Stomach (tissue), 9 donors: ENCODE data around the gene OR10R2. TPM values are rescaled to one million over a fixed set of nuclear protein-coding genes. Genes with fewer than 3 reads are reported as not detected.
A peak's percentile ranks its signal among the peaks of the same experiment; 100 is the strongest.

Source experiments
- DNase-seq, 2 donors: peaks; one replicate each; pipeline versions ENCODE4 v3.0.0 to v3.0.0-alpha.2; 2013 to 2019
- H3K27ac ChIP-seq, 5 donors: fragments of 200-600 bp in 4 of 5; sonication (generic) in 4 of 5; one replicate each; pipeline ENCODE4 v1.5.1; 2013 to 2019; ENCODE audit warnings: mild to moderate bottlenecking in 1 of 5, moderate library complexity in 1 of 5
- H3K27me3 ChIP-seq, 3 donors: fragments of 200-600 bp; sonication (generic); one replicate each; pipeline ENCODE4 v1.5.1; 2017 to 2019; ENCODE audit warnings: mixed run types in 1 of 3
- H3K36me3 ChIP-seq, 4 donors: fragments of 200-600 bp; sonication (generic); 1 replicate in 3 of 4; 2 replicates in 1 of 4; pipeline ENCODE4 v1.5.1; 2016 to 2019
- H3K4me1 ChIP-seq, 4 donors: fragments of 200-600 bp; sonication (generic); one replicate each; pipeline ENCODE4 v1.5.1; 2016 to 2019
- H3K4me3 ChIP-seq, 4 donors: fragments of 200-600 bp; sonication (generic) in 3 of 4; one replicate each; pipeline ENCODE4 v1.5.1; 2016 to 2019; ENCODE audit warnings: mild to moderate bottlenecking in 1 of 4
- H3K9me3 ChIP-seq, 4 donors: fragments of 200-600 bp; sonication (generic); one replicate each; pipeline ENCODE4 v1.5.1; 2016 to 2019
- EP300 ChIP-seq: sonication (generic); formaldehyde crosslinking; IDR thresholded peaks from one replicate; pipeline ENCODE4 v1.6.1; 2017; ENCODE audit warnings: antibody characterized with exemption
- POLR2A ChIP-seq, 4 donors: fragments of 450-650 bp; IDR thresholded peaks; one replicate each; pipeline ENCODE4 v1.6.1; 2016; ENCODE audit warnings: antibody characterized with exemption in 4 of 4, control low read depth in 2 of 4, mild to moderate bottlenecking in 1 of 4, moderate library complexity in 1 of 4
- POLR2AphosphoS5 ChIP-seq, 3 donors: sonication (generic); formaldehyde crosslinking; IDR thresholded peaks; one replicate each; pipeline ENCODE4 v1.6.1; 2016; ENCODE audit warnings: antibody characterized with exemption in 3 of 3
- WGBS, 5 donors: extraction: QIAGEN DNeasy Blood & Tissue Kit in 3 of 5; methylation state at CpG; one replicate each; pipeline versions ENCODE4 v1.1.5 to v1.1.7; 2013 to 2018; 5-methylcytosine and 5-hydroxymethylcytosine counted together
- intact Hi-C: fragments of 100-400 bp; cut with DNase I; formaldehyde crosslinking; loops from one replicate; pipeline ENCODE4 v1.15.1; 2023; ENCODE audit warnings: low total_unique reads
- polyA plus RNA-seq, 3 donors: library from polyadenylated mRNA; stranded (reverse); fragments of 200-250 nt; gene quantifications; one replicate each; pipeline ENCODE4 v1.2.3, GENCODE V29; 2013
- total RNA-seq, 5 donors: library from RNA; depleted of rRNA; stranded (reverse); fragments of >200 nt; gene quantifications; one replicate each; pipeline versions ENCODE4 v1.1.0 to v1.2.3, GENCODE V29; 2014 to 2016
- TF ChIP-seq, protein P1 (sequence below), 7 experiments: fragments of 450-650 bp in 4 of 7; fragments of 200-600 bp in 3 of 7; sonication (generic) in 3 of 7; IDR thresholded peaks; one replicate each; pipeline ENCODE4 v1.5.1; 2016 to 2019; ENCODE audit warnings: antibody characterized with exemption in 7 of 7, control low read depth in 2 of 7, mild to moderate bottlenecking in 1 of 7
- donor health status: healthy with polysubstance abuse.
- donor health status: Bipolar disorder and iron deficiency.
- donor health status: healthy.

Gene OR10R2
- total and polyA plus RNA-seq, 8 donors: not detected

DNA sequence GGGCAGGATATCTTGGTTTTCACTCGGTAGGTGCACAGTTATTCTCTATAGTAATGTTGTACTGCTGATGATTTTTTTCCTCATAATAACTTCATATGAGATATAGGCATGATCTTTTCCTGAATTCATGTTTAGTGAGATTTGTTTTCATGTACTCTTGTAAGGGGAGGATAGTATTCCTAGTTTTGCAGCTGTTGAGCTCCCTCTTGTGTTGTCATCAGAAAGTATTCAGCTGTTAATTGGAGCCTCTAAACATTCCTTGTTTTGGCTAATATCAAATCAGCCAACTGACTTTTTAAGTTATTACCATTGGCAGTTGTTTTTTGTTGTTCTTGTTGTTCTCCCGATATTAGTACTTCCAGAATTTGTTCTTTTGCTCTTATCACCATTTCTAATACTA, 24.4 kb downstream of the OR10R2 start:
- TF ChIP-seq, protein P1, sequence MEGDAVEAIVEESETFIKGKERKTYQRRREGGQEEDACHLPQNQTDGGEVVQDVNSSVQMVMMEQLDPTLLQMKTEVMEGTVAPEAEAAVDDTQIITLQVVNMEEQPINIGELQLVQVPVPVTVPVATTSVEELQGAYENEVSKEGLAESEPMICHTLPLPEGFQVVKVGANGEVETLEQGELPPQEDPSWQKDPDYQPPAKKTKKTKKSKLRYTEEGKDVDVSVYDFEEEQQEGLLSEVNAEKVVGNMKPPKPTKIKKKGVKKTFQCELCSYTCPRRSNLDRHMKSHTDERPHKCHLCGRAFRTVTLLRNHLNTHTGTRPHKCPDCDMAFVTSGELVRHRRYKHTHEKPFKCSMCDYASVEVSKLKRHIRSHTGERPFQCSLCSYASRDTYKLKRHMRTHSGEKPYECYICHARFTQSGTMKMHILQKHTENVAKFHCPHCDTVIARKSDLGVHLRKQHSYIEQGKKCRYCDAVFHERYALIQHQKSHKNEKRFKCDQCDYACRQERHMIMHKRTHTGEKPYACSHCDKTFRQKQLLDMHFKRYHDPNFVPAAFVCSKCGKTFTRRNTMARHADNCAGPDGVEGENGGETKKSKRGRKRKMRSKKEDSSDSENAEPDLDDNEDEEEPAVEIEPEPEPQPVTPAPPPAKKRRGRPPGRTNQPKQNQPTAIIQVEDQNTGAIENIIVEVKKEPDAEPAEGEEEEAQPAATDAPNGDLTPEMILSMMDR (IDR thresholded peaks at IDR 0.05): no peak
- TF ChIP-seq POLR2AphosphoS5 (IDR thresholded peaks at IDR 0.05) (no peak), POLR2A (IDR thresholded peaks at IDR 0.05) (no peak), EP300 (no peak)

DNA sequence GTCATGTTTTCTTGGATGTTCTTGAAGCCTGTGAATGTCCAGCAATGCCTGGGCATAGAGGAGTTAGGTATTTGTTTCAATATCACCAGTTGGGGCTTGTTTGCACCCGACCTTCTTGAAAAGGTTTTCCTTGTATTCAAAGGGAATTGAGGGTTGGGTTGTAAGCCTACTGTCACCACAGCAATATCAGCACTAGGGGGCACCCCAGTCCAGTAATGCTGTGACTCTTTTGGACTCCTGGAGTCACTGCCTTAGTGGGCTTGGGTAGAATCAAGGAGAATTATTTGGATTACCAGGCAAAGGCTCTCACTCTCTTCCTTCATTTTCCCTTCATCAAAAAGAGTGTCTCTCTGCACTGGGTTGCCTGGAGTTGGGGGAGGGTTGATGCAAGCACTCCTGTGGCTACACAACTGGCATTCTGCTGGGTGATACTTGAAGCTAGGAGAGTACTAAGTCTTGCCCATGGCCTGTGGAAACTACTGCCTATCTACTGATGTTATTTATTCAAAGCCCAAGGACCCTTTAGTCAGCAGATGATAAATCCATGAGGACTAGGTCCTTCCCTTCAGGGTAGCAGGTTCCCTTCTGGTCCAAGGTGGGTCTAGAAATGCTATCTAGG, 34.5 kb downstream of the OR10R2 start:
- Histone ChIP-seq H3K36me3 (no peaks in the 10 kb centered on the region), H3K27ac (no peak overlapping the region), H3K27me3 (peaks cover 0 to 7% (median 0%) of the 10 kb centered on the region in 3 donors), H3K9me3 (peaks cover 0 to 13% (median 2%) of the 10 kb centered on the region in 4 donors), H3K4me1 (no peaks in the 10 kb centered on the region), H3K4me3 (no peak overlapping the region)
- TF ChIP-seq EP300 (no peak), POLR2AphosphoS5 (IDR thresholded peaks at IDR 0.05) (no peak), POLR2A (IDR thresholded peaks at IDR 0.05) (no peak)
- TF ChIP-seq, protein P1 (IDR thresholded peaks at IDR 0.05): peak in 1 of 7 experiments; percentile 10
- DNase-seq: peak in 1 of 2 donors; percentile 27
- WGBS, 5 donors: 22 to 47% (median 33%) methylated on average over 1 of the region's 1 CpG
- intact Hi-C loops: no loop called here

More for the DNA sequence above, 24.4 kb downstream of the OR10R2 start:
- Histone ChIP-seq H3K4me3 (no peak overlapping the region), H3K27ac (no peak overlapping the region), H3K9me3 (no peaks in the 10 kb centered on the region), H3K27me3 (peaks cover 0 to 5% (median 0%) of the 10 kb centered on the region in 3 donors), H3K4me1 (no peaks in the 10 kb centered on the region), H3K36me3 (no peaks in the 10 kb centered on the region)
- intact Hi-C loops: no loop called here
- WGBS, 5 donors: 22 to 47% (median 32%) methylated on average over 2 of the region's 2 CpGs
- DNase-seq: peak in 1 of 2 donors; percentile 9

- no peak overlapping the region for H3K4me3 ChIP-seq
- peaks cover 0 to 2% (median 0%) of the 10 kb centered on the region in 4 donors for H3K9me3 ChIP-seq
- H3K27me3 ChIP-seq: peaks cover 0 to 5% (median 0%) of the 10 kb centered on the region in 3 donors
- no peak for TF ChIP-seq EP300
- TF ChIP-seq, protein P1 (IDR thresholded peaks at IDR 0.05): no peak
- no peak for TF ChIP-seq POLR2AphosphoS5 (IDR thresholded peaks at IDR 0.05)
- H3K4me1 ChIP-seq: no peaks in the 10 kb centered on the region
- DNase-seq: no peak
- no peak overlapping the region for H3K27ac ChIP-seq
- 58 to 88% (median 83%) methylated on average over 2 of the region's 2 CpGs for WGBS, 5 donors
- no peaks in the 10 kb centered on the region for H3K36me3 ChIP-seq
- intact Hi-C loops: no loop called here
These were observed 35.5 kb downstream of the OR10R2 start for GRCh38 chr1:158507511-158507910.

DNA sequence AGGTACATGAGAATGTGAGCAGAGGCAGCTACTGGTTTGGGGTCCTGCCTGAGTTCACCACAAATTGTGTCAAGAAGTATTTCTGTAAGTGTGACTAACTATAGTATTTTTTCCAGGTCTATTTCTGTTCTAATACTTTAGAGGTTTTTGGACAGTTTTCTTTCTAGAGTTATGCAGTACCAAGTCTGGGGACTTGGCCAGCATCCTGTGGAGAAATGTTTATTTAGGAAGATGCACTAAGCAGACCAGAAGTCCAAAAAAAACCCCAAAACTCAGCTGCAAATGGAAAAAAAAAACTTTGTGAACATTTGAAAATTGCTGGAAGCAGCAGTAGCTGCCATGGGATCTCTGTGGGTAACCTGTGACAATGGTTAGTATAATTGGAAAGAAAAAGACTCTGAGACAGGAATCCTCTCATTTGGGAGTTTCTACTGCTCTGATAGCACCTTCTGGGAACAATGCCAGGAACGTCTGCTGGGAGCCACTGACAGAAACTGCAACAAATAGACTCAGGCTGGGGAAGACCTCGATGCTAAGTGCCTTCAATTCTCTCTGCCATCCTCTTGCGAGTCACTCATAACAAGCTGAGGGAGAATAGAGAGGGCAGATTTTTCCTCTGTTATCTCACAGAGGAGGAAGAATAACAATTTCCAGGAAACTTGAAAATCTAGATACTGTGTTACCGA, 37.6 kb downstream of the OR10R2 start:
- H3K27me3 ChIP-seq: peaks cover 0 to 5% (median 0%) of the 10 kb centered on the region in 3 donors
- DNase-seq: peak in 1 of 2 donors; percentile 20
- H3K4me1 ChIP-seq: no peaks in the 10 kb centered on the region
- TF ChIP-seq POLR2A (IDR thresholded peaks at IDR 0.05) (no peak), EP300 (no peak), POLR2AphosphoS5 (IDR thresholded peaks at IDR 0.05) (no peak)
- TF ChIP-seq, protein P1 (IDR thresholded peaks at IDR 0.05): no peak
- WGBS, 5 donors: 36 to 47% (median 39%) methylated on average over 4 of the region's 4 CpGs
- no peak overlapping the region for H3K4me3 ChIP-seq
- H3K27ac ChIP-seq: no peak overlapping the region
- intact Hi-C loops: no loop called here
- no peaks in the 10 kb centered on the region for H3K36me3 ChIP-seq
- H3K9me3 ChIP-seq: no peaks in the 10 kb centered on the region
